Endodermal cell (in vitro differentiated cells): ENCODE measurements around the gene DNASE1L3. TPM values are rescaled to one million over a fixed set of nuclear protein-coding genes. Genes with fewer than 3 reads are reported as not detected.

Experiments used
- DNase-seq: peaks from one replicate; pipeline ENCODE4 v3.0.0-alpha.2; 2017
- H3K27ac ChIP-seq: 2 replicates; pipeline ENCODE4 v1.5.1; 2013; ENCODE audit warnings: mild to moderate bottlenecking, low read depth, low read length, moderate library complexity
- H3K27me3 ChIP-seq: 2 replicates; pipeline ENCODE4 v1.6.1; 2013; ENCODE audit warnings: mild to moderate bottlenecking, low read length, moderate library complexity; ENCODE audit not compliant: insufficient read depth, control insufficient read depth, poor library complexity, severe bottlenecking
- H3K36me3 ChIP-seq: 2 replicates; pipeline ENCODE4 v1.7.0; 2013; ENCODE audit warnings: mild to moderate bottlenecking, low read length, moderate library complexity; ENCODE audit not compliant: control insufficient read depth, insufficient read depth
- H3K4me1 ChIP-seq: one replicate; pipeline ENCODE4 v1.7.0; 2013; ENCODE audit warnings: low read length; ENCODE audit not compliant: control insufficient read depth, insufficient read depth
- H3K4me3 ChIP-seq: 2 replicates; pipeline ENCODE4 v1.5.1; 2013; ENCODE audit warnings: mild to moderate bottlenecking, low read length, moderate library complexity
- H3K9ac ChIP-seq: 2 replicates; pipeline ENCODE4 v1.6.1; 2013; ENCODE audit warnings: mild to moderate bottlenecking, low read length, moderate library complexity; ENCODE audit not compliant: poor library complexity, severe bottlenecking; ENCODE audit errors: extremely low read depth
- H3K9me3 ChIP-seq: 2 replicates; pipeline ENCODE4 v1.6.1; 2013; ENCODE audit warnings: mild to moderate bottlenecking, low read length, moderate library complexity; ENCODE audit not compliant: control insufficient read depth
- H3K27ac Mint-ChIP-seq: 2 replicates; pipeline ENCODE4 v1.8.0; 2020; ENCODE audit warnings: mixed read lengths
- H3K27me3 Mint-ChIP-seq: 2 replicates; pipeline ENCODE4 v1.8.0; 2021; ENCODE audit warnings: mild to moderate bottlenecking, mixed read lengths; ENCODE audit not compliant: insufficient read depth
- H3K36me3 Mint-ChIP-seq: 2 replicates; pipeline ENCODE4 v1.8.0; 2020; ENCODE audit warnings: low read depth, mixed read lengths
- H3K4me1 Mint-ChIP-seq: 2 replicates; pipeline ENCODE4 v1.8.0; 2020; ENCODE audit warnings: mixed read lengths
- H3K4me3 Mint-ChIP-seq: 2 replicates; pipeline ENCODE4 v1.8.0; 2020; ENCODE audit warnings: mild to moderate bottlenecking, moderate library complexity, mixed read lengths
- H3K9me3 Mint-ChIP-seq: 2 replicates; pipeline ENCODE4 v1.8.0; 2020; ENCODE audit warnings: mild to moderate bottlenecking, mixed read lengths
- WGBS, 2 experiments: methylation state at CpG; one replicate each; pipeline versions ENCODE4 v1.1.5 to v1.1.7; 2013; ENCODE audit warnings: missing lambda C conversion rate in 2 of 2, mixed read lengths in 1 of 2; ENCODE audit not compliant: insufficient coverage in 1 of 2, insufficient read length in 1 of 2; 5-methylcytosine and 5-hydroxymethylcytosine counted together
- total RNA-seq, 2 donors: library from RNA; stranded (reverse); fragmentation: NEBNext Ultra II Directional in 1 of 2; extraction: Animal tissue kit (Norgen Biotek cat#: 25700) in 1 of 2; gene quantifications; 2 replicates in 1 of 2; 3 replicates in 1 of 2; pipeline ENCODE4 v1.2.1, GENCODE V29; 2021
- TF ChIP-seq, protein P1 (sequence below): fragments of 200-600 bp; sonication (generic); conservative IDR thresholded peaks from 2 replicates; pipeline ENCODE4 v1.5.0; 2021; ENCODE audit warnings: antibody characterized with exemption, mild to moderate bottlenecking

DNASE1L3 gene
- total RNA-seq, 2 donors from 2014 or later = not detected

DNA sequence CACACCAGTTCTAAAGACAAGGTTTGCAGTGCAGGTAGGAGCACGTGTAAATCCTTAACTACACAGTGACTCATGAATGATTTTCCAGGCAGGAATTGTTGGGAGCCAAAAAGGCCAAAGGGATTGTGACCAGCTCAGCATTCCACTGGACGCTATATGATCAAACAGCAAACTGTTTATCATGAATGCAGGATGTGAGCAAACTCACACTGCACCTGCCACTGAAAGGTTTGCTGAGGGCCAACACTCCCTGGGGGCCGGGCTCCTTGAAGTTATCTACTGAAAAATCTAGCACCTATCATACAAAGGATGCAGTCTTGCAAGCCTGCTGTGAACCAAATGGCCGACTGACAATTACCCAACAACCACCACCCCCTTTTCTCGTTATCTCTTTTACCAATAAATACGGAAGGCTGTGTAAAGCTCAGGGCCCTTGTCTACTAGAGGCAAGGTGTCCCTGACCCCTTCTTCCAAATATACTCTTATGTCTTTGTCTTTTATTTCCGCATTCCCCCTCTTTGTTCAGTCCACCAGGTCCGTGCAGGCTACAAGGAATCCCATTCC is 11.5 kb upstream of the DNASE1L3 start:
- no peak overlapping the region for H3K4me3 Mint-ChIP-seq
- Histone ChIP-seq H3K4me3 (no peak overlapping the region), H3K4me1 (peaks cover 5% of the 10 kb centered on the region), H3K27ac (no peak overlapping the region), H3K36me3 (no peaks in the 10 kb centered on the region), H3K27me3 (no peaks in the 10 kb centered on the region), H3K9me3 (peaks cover 8% of the 10 kb centered on the region), H3K9ac (no peak overlapping the region)
- H3K36me3 Mint-ChIP-seq = no peaks in the 10 kb centered on the region
- H3K4me1 Mint-ChIP-seq = peaks cover 24% of the 10 kb centered on the region
- peak overlapping the region; percentile 53 for H3K27ac Mint-ChIP-seq
- DNase-seq = peak; percentile 86
- peaks cover 10% of the 10 kb centered on the region for H3K9me3 Mint-ChIP-seq
- no peaks in the 10 kb centered on the region for H3K27me3 Mint-ChIP-seq
- TF ChIP-seq, protein P1, sequence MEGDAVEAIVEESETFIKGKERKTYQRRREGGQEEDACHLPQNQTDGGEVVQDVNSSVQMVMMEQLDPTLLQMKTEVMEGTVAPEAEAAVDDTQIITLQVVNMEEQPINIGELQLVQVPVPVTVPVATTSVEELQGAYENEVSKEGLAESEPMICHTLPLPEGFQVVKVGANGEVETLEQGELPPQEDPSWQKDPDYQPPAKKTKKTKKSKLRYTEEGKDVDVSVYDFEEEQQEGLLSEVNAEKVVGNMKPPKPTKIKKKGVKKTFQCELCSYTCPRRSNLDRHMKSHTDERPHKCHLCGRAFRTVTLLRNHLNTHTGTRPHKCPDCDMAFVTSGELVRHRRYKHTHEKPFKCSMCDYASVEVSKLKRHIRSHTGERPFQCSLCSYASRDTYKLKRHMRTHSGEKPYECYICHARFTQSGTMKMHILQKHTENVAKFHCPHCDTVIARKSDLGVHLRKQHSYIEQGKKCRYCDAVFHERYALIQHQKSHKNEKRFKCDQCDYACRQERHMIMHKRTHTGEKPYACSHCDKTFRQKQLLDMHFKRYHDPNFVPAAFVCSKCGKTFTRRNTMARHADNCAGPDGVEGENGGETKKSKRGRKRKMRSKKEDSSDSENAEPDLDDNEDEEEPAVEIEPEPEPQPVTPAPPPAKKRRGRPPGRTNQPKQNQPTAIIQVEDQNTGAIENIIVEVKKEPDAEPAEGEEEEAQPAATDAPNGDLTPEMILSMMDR = no peak
- 52 to 66% methylated on average over 7 to 8 of the region's 8 CpGs for WGBS, 2 experiments

DNA sequence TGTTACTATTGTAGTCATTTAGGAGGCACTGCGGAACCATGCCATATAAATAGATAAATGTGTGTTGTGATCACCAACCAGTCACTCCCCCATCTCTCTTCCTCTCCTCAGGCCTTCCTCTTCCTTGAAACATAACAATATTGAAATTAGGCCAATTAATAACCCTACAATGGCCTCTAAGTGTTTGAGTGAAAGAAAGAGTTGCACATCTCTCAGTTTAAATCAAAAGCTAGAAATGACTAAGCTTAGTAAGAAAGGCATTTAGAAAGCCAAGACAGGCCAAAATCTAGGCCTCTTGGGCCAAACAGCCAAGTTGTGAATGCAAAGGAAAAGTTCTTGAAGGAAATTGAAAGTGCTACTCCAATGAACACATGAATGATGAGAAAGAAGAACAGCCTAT is 8.1 kb upstream of the DNASE1L3 start:
- Histone ChIP-seq H3K27me3 (no peaks in the 10 kb centered on the region), H3K4me1 (peaks cover 5% of the 10 kb centered on the region), H3K9ac (no peak overlapping the region), H3K9me3 (peaks cover 8% of the 10 kb centered on the region), H3K4me3 (no peak overlapping the region), H3K27ac (no peak overlapping the region), H3K36me3 (no peaks in the 10 kb centered on the region)
- no peaks in the 10 kb centered on the region for H3K36me3 Mint-ChIP-seq
- DNase-seq = no peak
- no peak overlapping the region for H3K27ac Mint-ChIP-seq
- no peak overlapping the region for H3K4me3 Mint-ChIP-seq
- no CpG with 5 or more reads among the region's 1 CpG for WGBS, 2 experiments
- peaks cover 26% of the 10 kb centered on the region for H3K4me1 Mint-ChIP-seq
- H3K27me3 Mint-ChIP-seq = no peaks in the 10 kb centered on the region
- peaks cover 10% of the 10 kb centered on the region for H3K9me3 Mint-ChIP-seq
- TF ChIP-seq, protein P1 = no peak

DNA sequence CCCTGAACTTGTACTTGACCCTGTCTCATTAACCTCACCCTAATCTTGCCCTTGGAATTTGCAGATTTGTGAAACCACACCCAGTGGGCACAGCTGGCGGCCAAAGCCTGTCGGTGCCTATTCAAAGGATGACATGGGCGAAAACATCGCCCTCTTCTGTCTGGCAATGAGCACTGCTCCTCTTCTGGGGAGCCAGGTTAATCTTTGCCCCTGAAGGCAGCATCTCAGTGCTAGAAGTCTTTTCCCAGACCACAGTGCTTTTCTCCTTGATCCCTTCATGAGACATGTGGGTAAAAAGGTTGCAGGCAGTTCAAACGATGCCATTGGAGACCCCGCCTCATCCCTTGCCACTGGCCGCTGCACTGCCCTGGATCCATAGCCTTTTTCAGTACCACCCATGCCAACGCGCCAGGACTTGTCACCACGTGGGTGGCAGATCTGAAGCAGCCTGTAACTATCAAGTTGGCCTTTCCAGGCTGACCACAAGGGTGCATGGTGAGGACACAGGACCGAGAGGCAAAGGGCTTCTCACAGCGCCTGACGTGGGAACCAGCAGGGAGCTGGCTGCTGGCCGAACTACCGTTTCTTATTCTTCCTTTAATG is 6.5 kb upstream of the DNASE1L3 start:
- Mint-ChIP-seq H3K4me3 (no peak overlapping the region), H3K36me3 (no peaks in the 10 kb centered on the region), H3K4me1 (peaks cover 18% of the 10 kb centered on the region), H3K9me3 (peaks cover 10% of the 10 kb centered on the region), H3K27me3 (peaks cover 3% of the 10 kb centered on the region), H3K27ac (peak overlapping the region; percentile 42)
- Histone ChIP-seq H3K9me3 (peaks cover 8% of the 10 kb centered on the region), H3K4me1 (peaks cover 5% of the 10 kb centered on the region), H3K27ac (no peak overlapping the region), H3K9ac (no peak overlapping the region), H3K4me3 (no peak overlapping the region), H3K27me3 (no peaks in the 10 kb centered on the region), H3K36me3 (no peaks in the 10 kb centered on the region)
- peak; percentile 94 for DNase-seq
- TF ChIP-seq, protein P1 = peak; percentile 87
- WGBS, 2 experiments = 14 to 28% methylated on average over 9 to 15 of the region's 15 CpGs
